Keratinocyte (primary cell): Measurements from ENCODE around the gene TSC22D4. TPM values are rescaled to one million over a fixed set of nuclear protein-coding genes. Genes with fewer than 3 reads are reported as not detected.

Source experiments
- DNase-seq: peaks from one replicate; pipeline ENCODE4 v3.0.0-alpha.2; 2011; ENCODE audit warnings: low read depth, missing footprints, low spot score
- FAIRE-seq: peaks from 2 replicates; lab custom pipeline; 2011; peaks lifted over from hg19 to GRCh38; lab: Jason Lieb, UNC
- H2AFZ ChIP-seq: 2 replicates; pipeline ENCODE4 v1.6.0; 2012; ENCODE audit warnings: low read length, control low read depth, inconsistent platforms; ENCODE audit not compliant: control insufficient read depth
- H3K27ac ChIP-seq: 2 replicates; pipeline ENCODE4 v1.5.1; 2011; ENCODE audit warnings: low read length; ENCODE audit not compliant: control insufficient read depth, insufficient read depth
- H3K27me3 ChIP-seq: 3 replicates; pipeline ENCODE4 v1.6.0; 2011; ENCODE audit warnings: low read length; ENCODE audit not compliant: control insufficient read depth, insufficient read depth; ENCODE audit errors: extremely low read depth
- H3K36me3 ChIP-seq, 2 experiments: 2 replicates in 1 of 2; 3 replicates in 1 of 2; pipeline ENCODE4 v1.5.1; 2011; ENCODE audit warnings: low read length in 2 of 2, mild to moderate bottlenecking in 1 of 2; ENCODE audit not compliant: control insufficient read depth in 2 of 2, insufficient read depth in 2 of 2; ENCODE audit errors: extremely low read depth in 1 of 2
- H3K4me1 ChIP-seq: 3 replicates; pipeline ENCODE4 v1.5.1; 2011; ENCODE audit warnings: low read length; ENCODE audit not compliant: control insufficient read depth, insufficient read depth; ENCODE audit errors: extremely low read depth
- H3K4me2 ChIP-seq: 3 replicates; pipeline ENCODE4 v1.6.0; 2011; ENCODE audit warnings: low read depth, low read length; ENCODE audit not compliant: control insufficient read depth, insufficient read depth; ENCODE audit errors: extremely low read depth
- H3K4me3 ChIP-seq, 3 experiments: fragments of 200-600 bp in 1 of 3; sonication (generic) in 1 of 3; 2 replicates in 2 of 3; 3 replicates in 1 of 3; pipeline ENCODE4 v1.5.1; 2011 to 2016; ENCODE audit warnings: low read length in 3 of 3, mild to moderate bottlenecking in 3 of 3, control low read depth in 2 of 3, inconsistent platforms in 1 of 3, low read depth in 1 of 3, mixed read lengths in 1 of 3, mixed run types in 1 of 3, moderate library complexity in 1 of 3; ENCODE audit not compliant: control insufficient read depth in 2 of 3, insufficient read depth in 2 of 3; ENCODE audit errors: extremely low read depth in 1 of 3
- H3K79me2 ChIP-seq: 2 replicates; pipeline ENCODE4 v1.6.0; 2012; ENCODE audit warnings: low read length; ENCODE audit not compliant: control insufficient read depth, insufficient read depth
- H3K9ac ChIP-seq: 3 replicates; pipeline ENCODE4 v1.6.0; 2011; ENCODE audit warnings: low read length; ENCODE audit not compliant: control insufficient read depth, insufficient read depth; ENCODE audit errors: extremely low read depth
- H3K9me1 ChIP-seq: 3 replicates; pipeline ENCODE4 v1.6.0; 2011; ENCODE audit warnings: low read length; ENCODE audit not compliant: control insufficient read depth, insufficient read depth; ENCODE audit errors: extremely low read depth
- H3K9me3 ChIP-seq: 2 replicates; pipeline ENCODE4 v1.5.1; 2012; ENCODE audit warnings: low read depth, low read length; ENCODE audit not compliant: control insufficient read depth
- H4K20me1 ChIP-seq: 3 replicates; pipeline ENCODE4 v1.6.0; 2011; ENCODE audit warnings: low read length; ENCODE audit not compliant: control insufficient read depth, insufficient read depth; ENCODE audit errors: extremely low read depth
- CTCF ChIP-seq, 3 experiments: IDR thresholded peaks in 1 of 3; conservative IDR thresholded peaks in 1 of 3; optimal IDR thresholded peaks in 1 of 3; 2 replicates in 2 of 3; 3 replicates in 1 of 3; pipeline versions ENCODE3 to v1.5.1; 2011; ENCODE audit warnings: low read length in 3 of 3, mild to moderate bottlenecking in 3 of 3, moderate library complexity in 2 of 3, control low read depth in 1 of 3, inconsistent platforms in 1 of 3; ENCODE audit not compliant: insufficient read depth in 2 of 3; ENCODE audit errors: extremely low read depth in 1 of 3
- EZH2 ChIP-seq: IDR thresholded peaks from one replicate; pipeline ENCODE4 v1.6.1; 2012; ENCODE audit warnings: inconsistent platforms, mild to moderate bottlenecking, low read length, moderate library complexity
- dilution Hi-C: fragments of 300-500 bp; cut with MboI; formaldehyde crosslinking; loops from one replicate; pipeline ENCODE4 v1.7.0; 2020; ENCODE audit warnings: low sequenced_read_pairs; ENCODE audit not compliant: extremely low pct_ligation_motif_present
- polyA plus RNA-seq, 5 experiments: library from polyadenylated mRNA; depleted of rRNA in 3 of 5; stranded (reverse) in 3 of 5; stranded (forward) in 1 of 5; unstranded in 1 of 5; fragments of >200 nt; gene quantifications; 1 replicate in 1 of 5; 2 replicates in 3 of 5; 3 replicates in 1 of 5; pipeline versions ENCODE4 v1.2.1 to v1.2.3, GENCODE V29; 2011 to 2012; ENCODE audit warnings: missing spikeins in 2 of 5, low read depth in 1 of 5, low replicate concordance in 1 of 5

Gene TSC22D4
- polyA plus RNA-seq, 1 donor (not counting 4 experiments of a cell fraction or from before 2014, with no cell fraction given): 8.4 TPM

GRCh38 chr7:100481466-100481865 is 2.5 kb upstream of the TSC22D4 start:
- H3K4me2 ChIP-seq: no peak overlapping the region
- H3K9me1 ChIP-seq: no peaks in the 10 kb centered on the region
- no peak overlapping the region for H3K27ac ChIP-seq
- dilution Hi-C loops: no loop called here
- peaks cover 25% of the 10 kb centered on the region for H3K79me2 ChIP-seq
- no peak for FAIRE-seq
- no peak overlapping the region for H3K4me3 ChIP-seq
- no peak for DNase-seq
- no peak overlapping the region for H2AFZ ChIP-seq
- peaks cover 13% of the 10 kb centered on the region for H3K4me1 ChIP-seq
- H3K9me3 ChIP-seq: no peaks in the 10 kb centered on the region
- no peaks in the 10 kb centered on the region for H3K27me3 ChIP-seq
- H3K36me3 ChIP-seq: no peaks in the 10 kb centered on the region
- H3K9ac ChIP-seq: no peak overlapping the region
- TF ChIP-seq CTCF (optimal IDR thresholded peaks at IDR 0.05 in 1 of 3, IDR thresholded peaks at IDR 0.05 in 1 of 3, conservative IDR thresholded peaks at IDR 0.05 in 1 of 3; ENCODE audit: extremely low read depth in 1 of 3, insufficient read depth in 2 of 3, low read length in 3 of 3): no peak
- TF ChIP-seq EZH2: no peak
- H4K20me1 ChIP-seq: no peaks in the 10 kb centered on the region

- dilution Hi-C loops: no loop called here
- Histone ChIP-seq H3K9ac (peak overlapping the region; percentile 89), H3K36me3 (peaks cover 0 to 6% of the 10 kb centered on the region in 2 experiments), H2AFZ (no peak overlapping the region), H3K27ac (peak overlapping the region; percentile 78), H3K9me1 (no peaks in the 10 kb centered on the region), H3K79me2 (peaks cover 33% of the 10 kb centered on the region), H3K4me1 (peaks cover 26% of the 10 kb centered on the region), H4K20me1 (no peaks in the 10 kb centered on the region), H3K4me2 (peak overlapping the region; percentile 81), H3K4me3 (peak overlapping the region; percentile 84 to 93 (median 89)), H3K27me3 (no peaks in the 10 kb centered on the region), H3K9me3 (no peaks in the 10 kb centered on the region)
- no peak for FAIRE-seq
- TF ChIP-seq CTCF (optimal IDR thresholded peaks at IDR 0.05 in 1 of 3, IDR thresholded peaks at IDR 0.05 in 1 of 3, conservative IDR thresholded peaks at IDR 0.05 in 1 of 3; ENCODE audit: extremely low read depth in 1 of 3, insufficient read depth in 2 of 3, low read length in 3 of 3) (no peak), EZH2 (no peak)
- no peak for DNase-seq
Observed at GRCh38 chr7:100477871-100478267, 1.1 kb downstream of the TSC22D4 start.
